ENCODE measurements around the gene C19orf47.
"Not testable (repeated sequence)": the region's sequence is repeated elsewhere in the genome, so short reads cannot be mapped to it uniquely, and the experiment has no call there.

The C19orf47 gene

GRCh38 chr19:40376286-40376862 is 28.2 kb upstream of the C19orf47 start:
- DNase-seq: no peak

GRCh38 chr19:40374084-40374483 is 25.9 kb upstream of the C19orf47 start:
- no peak for DNase-seq

- no peak for DNase-seq
Measured at GRCh38 chr19:40371802-40372122, 23.6 kb upstream of the C19orf47 start.

GRCh38 chr19:40370997-40371801 is 23.0 kb upstream of the C19orf47 start:
- no peak for DNase-seq

GRCh38 chr19:40370253-40370652 is 22.1 kb upstream of the C19orf47 start:
- DNase-seq: not testable (repeated sequence)

GRCh38 chr19:40369797-40370196 is 21.6 kb upstream of the C19orf47 start:
- no peak for DNase-seq

GRCh38 chr19:40367577-40368434 is 19.6 kb upstream of the C19orf47 start:
- DNase-seq: no peak

GRCh38 chr19:40366697-40367561 is 18.7 kb upstream of the C19orf47 start:
- DNase-seq: no peak

GRCh38 chr19:40365613-40366401 is 17.6 kb upstream of the C19orf47 start:
- DNase-seq: no peak

- DNase-seq: no peak
Measured at GRCh38 chr19:40365010-40365409, 16.8 kb upstream of the C19orf47 start.

GRCh38 chr19:40363069-40363468 is 14.9 kb upstream of the C19orf47 start:
- no peak for DNase-seq

GRCh38 chr19:40362160-40362559 is 14.0 kb upstream of the C19orf47 start:
- DNase-seq: no peak

- no peak for DNase-seq
Measured at GRCh38 chr19:40360708-40361241, 12.6 kb upstream of the C19orf47 start.

- no peak for DNase-seq
Measured at GRCh38 chr19:40360020-40360707, 12.0 kb upstream of the C19orf47 start.

GRCh38 chr19:40358773-40359172 is 10.6 kb upstream of the C19orf47 start:
- DNase-seq: no peak

GRCh38 chr19:40357640-40358039 is 9.4 kb upstream of the C19orf47 start:
- DNase-seq: no peak

GRCh38 chr19:40356681-40357595 is 8.7 kb upstream of the C19orf47 start:
- DNase-seq: no peak

GRCh38 chr19:40355975-40356680 is 7.9 kb upstream of the C19orf47 start:
- no peak for DNase-seq

GRCh38 chr19:40348961-40349507 is 837 bp upstream of the C19orf47 start:
- DNase-seq: peak; percentile 59
